Mesenchymal stem cell (in vitro differentiated cells and primary cell): ENCODE data around the gene SSBP4.
A peak's percentile ranks its signal among the peaks of the same experiment; 100 is the strongest.

Source experiments
- DNase-seq: peaks from one replicate; pipeline ENCODE4 v3.0.0-alpha.2; 2013
- H2AFZ ChIP-seq: one replicate; pipeline ENCODE4 v1.6.1; 2013; ENCODE audit warnings: low read depth, mild to moderate bottlenecking, control low read depth, inconsistent platforms, low read length, moderate library complexity
- H2AK5ac ChIP-seq: 2 replicates; pipeline ENCODE4 v1.6.1; 2013; ENCODE audit warnings: low read length, moderate library complexity, mild to moderate bottlenecking, inconsistent platforms; ENCODE audit not compliant: severe bottlenecking
- H2BK120ac ChIP-seq: one replicate; pipeline ENCODE4 v1.6.1; 2013; ENCODE audit warnings: low read depth, mild to moderate bottlenecking, inconsistent platforms, low read length, moderate library complexity
- H2BK12ac ChIP-seq, 2 experiments: one replicate each; pipeline ENCODE4 v1.6.1; 2013; ENCODE audit warnings: inconsistent platforms in 2 of 2, low read length in 2 of 2, mild to moderate bottlenecking in 2 of 2, moderate library complexity in 2 of 2, control low read depth in 1 of 2
- H2BK15ac ChIP-seq: one replicate; pipeline ENCODE4 v1.6.1; 2013; ENCODE audit warnings: mild to moderate bottlenecking, low read depth, inconsistent platforms; ENCODE audit not compliant: poor library complexity, severe bottlenecking
- H2BK5ac ChIP-seq: 2 replicates; pipeline ENCODE4 v1.6.1; 2013; ENCODE audit warnings: low read depth, mild to moderate bottlenecking, low read length, control low read depth, inconsistent platforms; ENCODE audit not compliant: poor library complexity, severe bottlenecking
- H3K14ac ChIP-seq, 2 experiments: one replicate each; pipeline ENCODE4 v1.6.1; 2013; ENCODE audit warnings: inconsistent platforms in 2 of 2, low read length in 2 of 2, control low read depth in 1 of 2, mild to moderate bottlenecking in 1 of 2, moderate library complexity in 1 of 2
- H3K18ac ChIP-seq, 2 experiments: one replicate each; pipeline ENCODE4 v1.6.1; 2013; ENCODE audit warnings: inconsistent platforms in 2 of 2, low read length in 2 of 2, control low read depth in 1 of 2, low read depth in 1 of 2, mild to moderate bottlenecking in 1 of 2
- H3K23ac ChIP-seq, 2 experiments: one replicate each; pipeline ENCODE4 v1.6.1; 2013; ENCODE audit warnings: inconsistent platforms in 2 of 2, low read length in 2 of 2, mild to moderate bottlenecking in 2 of 2, moderate library complexity in 2 of 2, control low read depth in 1 of 2
- H3K27ac ChIP-seq: 2 replicates; pipeline ENCODE4 v1.5.1; 2013; ENCODE audit warnings: mild to moderate bottlenecking, moderate library complexity, low read length, control low read depth, inconsistent platforms; ENCODE audit not compliant: poor library complexity, severe bottlenecking
- H3K27me3 ChIP-seq, 2 experiments: 2 replicates each; pipeline versions ENCODE4 v1.6.1 to v1.7.0; 2013; ENCODE audit warnings: low read length in 2 of 2, mild to moderate bottlenecking in 2 of 2, moderate library complexity in 2 of 2, control low read depth in 1 of 2, inconsistent platforms in 1 of 2; ENCODE audit not compliant: control insufficient read depth in 1 of 2, insufficient read depth in 1 of 2
- H3K36me3 ChIP-seq, 2 experiments: 2 replicates each; pipeline versions ENCODE4 v1.6.1 to v1.7.0; 2013; ENCODE audit warnings: low read length in 2 of 2, control low read depth in 1 of 2, inconsistent platforms in 1 of 2, low read depth in 1 of 2, mild to moderate bottlenecking in 1 of 2; ENCODE audit not compliant: insufficient read depth in 2 of 2, control insufficient read depth in 1 of 2
- H3K4ac ChIP-seq, 2 experiments: one replicate each; pipeline ENCODE4 v1.6.1; 2013; ENCODE audit warnings: inconsistent platforms in 2 of 2, low read length in 2 of 2, mild to moderate bottlenecking in 2 of 2, moderate library complexity in 2 of 2, control low read depth in 1 of 2, low read depth in 1 of 2
- H3K4me1 ChIP-seq: 2 replicates; pipeline ENCODE4 v1.6.1; 2013; ENCODE audit warnings: low read depth, low read length, control low read depth; ENCODE audit not compliant: control insufficient read depth, insufficient read depth
- H3K4me2 ChIP-seq: 2 replicates; pipeline ENCODE4 v1.6.1; 2013; ENCODE audit warnings: low read length, mild to moderate bottlenecking, inconsistent platforms; ENCODE audit not compliant: poor library complexity, severe bottlenecking
- H3K4me3 ChIP-seq, 2 experiments: 2 replicates each; pipeline versions ENCODE4 v1.5.1 to v1.7.0; 2013; ENCODE audit warnings: low read length in 2 of 2, mild to moderate bottlenecking in 2 of 2, control low read depth in 1 of 2, low read depth in 1 of 2; ENCODE audit not compliant: insufficient read depth in 1 of 2
- H3K79me1 ChIP-seq: replicated peaks from 2 replicates; pipeline ENCODE4 v1.6.1; 2013; ENCODE audit warnings: mild to moderate bottlenecking, control low read depth, low read length, inconsistent platforms; ENCODE audit not compliant: poor library complexity, severe bottlenecking
- H3K9ac ChIP-seq: 2 replicates; pipeline ENCODE4 v1.7.0; 2013; ENCODE audit warnings: mild to moderate bottlenecking, low read length, moderate library complexity
- H3K9me3 ChIP-seq: 2 replicates; pipeline ENCODE4 v1.7.0; 2013; ENCODE audit warnings: mild to moderate bottlenecking, low read length; ENCODE audit not compliant: control insufficient read depth
- H4K8ac ChIP-seq: one replicate; pipeline ENCODE4 v1.6.1; 2013; ENCODE audit warnings: inconsistent platforms, mild to moderate bottlenecking, low read length, moderate library complexity
- H4K91ac ChIP-seq: one replicate; pipeline ENCODE4 v1.6.1; 2013; ENCODE audit warnings: mild to moderate bottlenecking, low read length, inconsistent platforms
- WGBS: methylation state at CpG from one replicate; pipeline ENCODE4 v1.1.7; 2013; ENCODE audit warnings: mixed read lengths; 5-methylcytosine and 5-hydroxymethylcytosine counted together

The SSBP4 gene

GRCh38 chr19:18435842-18436670, 16.9 kb downstream of the SSBP4 start:
- peaks cover 78% of the 10 kb centered on the region for H3K4me1 ChIP-seq
- H3K27me3 ChIP-seq = no peaks in the 10 kb centered on the region
- H2AFZ ChIP-seq = no peak overlapping the region
- no peaks in the 10 kb centered on the region for H3K9me3 ChIP-seq
- DNase-seq = peak; percentile 21
- no peak overlapping the region for H3K9ac ChIP-seq
- H2BK15ac ChIP-seq = no peak overlapping the region
- no peak overlapping the region for H3K4ac ChIP-seq
- no peak overlapping the region for H3K4me2 ChIP-seq
- no peak overlapping the region for H3K27ac ChIP-seq
- no peak overlapping the region for H2AK5ac ChIP-seq
- H2BK12ac ChIP-seq = peak overlapping the region in 1 of 2 experiments; percentile 8
- H3K14ac ChIP-seq = no peak overlapping the region
- WGBS = 96% methylated on average over 45 of the region's 46 CpGs
- no peak overlapping the region for H4K8ac ChIP-seq
- H3K79me1 ChIP-seq = peaks cover 10% of the 10 kb centered on the region
- H3K36me3 ChIP-seq = peaks cover 14 to 51% of the 10 kb centered on the region in 2 experiments
- H3K18ac ChIP-seq = peak overlapping the region in 1 of 2 experiments; percentile 55
- peak overlapping the region; percentile 48 for H4K91ac ChIP-seq
- H3K4me3 ChIP-seq = peak overlapping the region in 1 of 2 experiments; percentile 79
- no peak overlapping the region for H2BK120ac ChIP-seq
- H2BK5ac ChIP-seq = no peak overlapping the region
- no peak overlapping the region for H3K23ac ChIP-seq

- Histone ChIP-seq H3K4me3 (peak overlapping the region; percentile 63 to 79), H2BK5ac (no peak overlapping the region), H3K18ac (peak overlapping the region in 1 of 2 experiments; percentile 55), H3K14ac (no peak overlapping the region), H4K8ac (no peak overlapping the region), H3K9ac (no peak overlapping the region), H2BK15ac (peak overlapping the region; percentile 68), H3K27ac (no peak overlapping the region), H3K4me1 (peaks cover 72% of the 10 kb centered on the region), H3K27me3 (no peaks in the 10 kb centered on the region), H3K79me1 (peaks cover 5% of the 10 kb centered on the region), H3K23ac (no peak overlapping the region), H3K9me3 (no peaks in the 10 kb centered on the region), H2AK5ac (no peak overlapping the region), H3K4me2 (peak overlapping the region; percentile 48), H3K4ac (peak overlapping the region in 1 of 2 experiments; percentile 33), H4K91ac (peak overlapping the region; percentile 20), H2BK12ac (peak overlapping the region in 1 of 2 experiments; percentile 8), H3K36me3 (peaks cover 11 to 52% of the 10 kb centered on the region in 2 experiments), H2BK120ac (peak overlapping the region; percentile 24), H2AFZ (no peak overlapping the region)
- DNase-seq = peak; percentile 92
- 42% methylated on average over 38 of the region's 67 CpGs for WGBS
These were observed 17.7 kb downstream of the SSBP4 start for GRCh38 chr19:18436671-18437490.

DNA sequence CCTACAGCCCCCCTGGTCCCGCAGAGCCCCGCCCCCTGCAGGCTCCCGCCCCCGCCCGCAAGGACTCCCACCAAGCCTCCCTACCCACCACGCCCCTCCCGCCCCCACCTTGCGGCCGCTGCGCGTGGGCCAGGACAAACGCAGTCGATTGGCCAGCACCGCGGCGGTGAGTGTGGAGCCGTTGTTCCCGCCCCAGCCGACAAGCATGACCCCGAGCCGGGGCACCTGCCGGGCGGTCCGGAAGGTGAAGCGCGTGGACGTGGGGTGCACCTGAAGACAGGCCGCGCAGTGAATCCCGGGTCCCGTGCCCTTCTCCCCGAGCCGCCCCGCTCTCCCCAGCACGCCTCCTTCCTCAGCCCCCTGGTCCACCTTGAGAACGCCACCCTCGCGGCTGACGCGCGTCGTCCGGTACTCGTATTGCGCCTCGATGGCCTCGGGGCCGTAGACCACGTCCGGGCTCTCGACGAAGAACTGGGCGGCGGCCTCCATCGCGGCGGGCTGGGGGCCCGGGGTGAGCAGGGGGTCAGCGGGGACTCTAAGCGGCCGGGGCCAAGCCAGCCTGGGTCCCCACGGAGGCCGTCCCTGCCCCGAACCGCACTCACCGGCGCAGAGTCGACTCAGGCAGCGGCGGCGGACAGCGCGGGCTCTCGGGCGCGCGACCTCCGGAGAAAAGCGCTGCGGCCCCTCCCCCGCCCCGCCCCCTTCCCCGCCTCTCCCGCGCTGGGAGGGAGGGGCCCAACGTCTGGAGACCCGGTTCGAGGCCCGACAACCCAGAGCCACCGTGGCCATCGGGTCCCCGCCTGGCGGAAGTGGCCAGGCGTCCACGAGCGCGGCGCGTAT, 18.5 kb downstream of the SSBP4 start, which contains the start of gene ISYNA1:
ISYNA1 (minus strand) TSS at position 643 of the 840 bp plus-strand sequence; CDS start at position 489, 154 bp downstream.
- Histone ChIP-seq H3K4me1 (peaks cover 69% of the 10 kb centered on the region), H4K91ac (peak within 1 kb of the TSS; percentile 91), H3K79me1 (peaks cover 10% of the 10 kb centered on the region), H3K27me3 (no peaks in the 10 kb centered on the region), H3K36me3 (peaks cover 12 to 54% of the 10 kb centered on the region in 2 experiments), H3K18ac (peak within 1 kb of the TSS; percentile 55 to 94), H2BK15ac (peak within 1 kb of the TSS; percentile 30), H2BK5ac (peak within 1 kb of the TSS; percentile 39), H2AFZ (no peak within 1 kb of the TSS), H2AK5ac (peak within 1 kb of the TSS; percentile 31), H3K23ac (peak within 1 kb of the TSS in 1 of 2 experiments; percentile 91), H3K4me2 (peak within 1 kb of the TSS; percentile 98), H2BK120ac (peak within 1 kb of the TSS; percentile 56), H3K27ac (peak within 1 kb of the TSS; percentile 70), H3K14ac (peak within 1 kb of the TSS in 1 of 2 experiments; percentile 97), H3K9ac (peak within 1 kb of the TSS; percentile 53), H3K9me3 (no peaks in the 10 kb centered on the region), H3K4me3 (peak within 1 kb of the TSS; percentile 72 to 79), H2BK12ac (peak within 1 kb of the TSS in 1 of 2 experiments; percentile 83), H4K8ac (peak within 1 kb of the TSS; percentile 76), H3K4ac (peak within 1 kb of the TSS; percentile 69 to 73)
- peak; percentile 71 for DNase-seq
- 0% methylated on average over 44 of the region's 99 CpGs for WGBS
